ENCODE results near the gene MAFB.

Gene MAFB

DNA sequence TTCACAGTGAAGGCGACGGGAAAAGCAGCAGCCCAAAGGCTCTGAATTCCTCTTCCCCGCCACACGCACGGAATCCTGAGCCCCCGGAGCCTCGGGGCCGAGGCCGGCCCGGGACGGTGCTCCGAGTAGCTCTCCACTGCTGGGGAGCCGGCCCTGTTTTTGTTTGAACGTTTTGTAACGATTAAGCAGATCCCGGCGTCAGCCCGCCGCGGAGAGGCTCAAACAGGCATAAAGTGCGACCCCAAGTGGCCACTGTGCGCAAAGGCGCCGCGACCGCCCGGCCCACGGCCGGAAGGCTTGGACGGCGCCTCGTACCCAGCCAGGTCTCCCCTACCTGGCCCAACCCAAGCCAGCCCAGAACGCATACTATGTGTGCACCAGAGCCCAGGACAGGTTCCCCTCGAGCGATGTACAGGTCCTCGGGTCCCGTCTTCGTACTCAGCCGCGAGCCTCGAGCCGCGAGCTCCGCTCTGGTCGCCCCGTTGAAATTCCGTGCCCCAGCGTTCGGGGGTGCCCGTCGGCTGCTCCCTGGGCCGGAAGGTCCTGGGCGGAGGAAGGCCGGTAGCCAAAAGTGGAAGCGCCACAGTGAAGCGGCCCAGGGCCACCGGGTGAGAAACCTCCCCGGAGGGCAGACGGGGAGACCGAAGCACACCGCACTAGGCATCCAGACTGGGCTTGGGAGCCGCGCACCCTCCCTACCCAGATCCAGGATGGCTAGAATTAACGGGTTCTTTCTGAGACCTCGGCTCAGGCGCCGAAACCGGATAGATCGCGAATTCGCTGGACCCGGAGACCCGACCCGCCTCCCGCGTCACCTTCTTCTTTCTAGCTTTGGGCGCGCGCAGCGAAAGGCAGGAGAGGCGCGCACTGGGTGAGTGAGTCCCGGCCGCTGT lies 1.2 kb upstream of the MAFB start:
- no peak overlapping the region for H3K9ac ChIP-seq (ENCODE audit: low read length)
- no peaks in the 10 kb centered on the region for H3K9me2 ChIP-seq (replicated peaks; ENCODE audit: insufficient read depth, low read length)
- no peak for TF ChIP-seq EZH2phosphoT487 (conservative IDR thresholded peaks at IDR 0.05; ENCODE audit: low read length)
- peak; percentile 61 for TF ChIP-seq CTCF (IDR thresholded peaks at IDR 0.05; ENCODE audit: insufficient read depth, low read length, poor library complexity, severe bottlenecking)
- no peaks in the 10 kb centered on the region for H3K9me3 ChIP-seq (ENCODE audit: insufficient read depth, low read length)
- H4K20me1 ChIP-seq (ENCODE audit: low read depth, low read length): no peaks in the 10 kb centered on the region
- H3K36me3 ChIP-seq (ENCODE audit: low read length): no peaks in the 10 kb centered on the region
- no peaks in the 10 kb centered on the region for H3F3A ChIP-seq (ENCODE audit: insufficient read depth)
- H3K27ac ChIP-seq (ENCODE audit: low read depth, low read length): no peak overlapping the region
- no peak overlapping the region for H3K4me3 ChIP-seq (ENCODE audit: insufficient read depth, low read length, poor library complexity, severe bottlenecking)
- no peaks in the 10 kb centered on the region for H3K79me2 ChIP-seq (ENCODE audit: insufficient read depth, low read length)
- H3K27me3 ChIP-seq (ENCODE audit: low read length): no peaks in the 10 kb centered on the region
- H3K4me2 ChIP-seq (ENCODE audit: low read depth, low read length, poor library complexity, severe bottlenecking): no peak overlapping the region
- no peak overlapping the region for H2AFZ ChIP-seq (ENCODE audit: low read depth, low read length, severe bottlenecking)

DNA sequence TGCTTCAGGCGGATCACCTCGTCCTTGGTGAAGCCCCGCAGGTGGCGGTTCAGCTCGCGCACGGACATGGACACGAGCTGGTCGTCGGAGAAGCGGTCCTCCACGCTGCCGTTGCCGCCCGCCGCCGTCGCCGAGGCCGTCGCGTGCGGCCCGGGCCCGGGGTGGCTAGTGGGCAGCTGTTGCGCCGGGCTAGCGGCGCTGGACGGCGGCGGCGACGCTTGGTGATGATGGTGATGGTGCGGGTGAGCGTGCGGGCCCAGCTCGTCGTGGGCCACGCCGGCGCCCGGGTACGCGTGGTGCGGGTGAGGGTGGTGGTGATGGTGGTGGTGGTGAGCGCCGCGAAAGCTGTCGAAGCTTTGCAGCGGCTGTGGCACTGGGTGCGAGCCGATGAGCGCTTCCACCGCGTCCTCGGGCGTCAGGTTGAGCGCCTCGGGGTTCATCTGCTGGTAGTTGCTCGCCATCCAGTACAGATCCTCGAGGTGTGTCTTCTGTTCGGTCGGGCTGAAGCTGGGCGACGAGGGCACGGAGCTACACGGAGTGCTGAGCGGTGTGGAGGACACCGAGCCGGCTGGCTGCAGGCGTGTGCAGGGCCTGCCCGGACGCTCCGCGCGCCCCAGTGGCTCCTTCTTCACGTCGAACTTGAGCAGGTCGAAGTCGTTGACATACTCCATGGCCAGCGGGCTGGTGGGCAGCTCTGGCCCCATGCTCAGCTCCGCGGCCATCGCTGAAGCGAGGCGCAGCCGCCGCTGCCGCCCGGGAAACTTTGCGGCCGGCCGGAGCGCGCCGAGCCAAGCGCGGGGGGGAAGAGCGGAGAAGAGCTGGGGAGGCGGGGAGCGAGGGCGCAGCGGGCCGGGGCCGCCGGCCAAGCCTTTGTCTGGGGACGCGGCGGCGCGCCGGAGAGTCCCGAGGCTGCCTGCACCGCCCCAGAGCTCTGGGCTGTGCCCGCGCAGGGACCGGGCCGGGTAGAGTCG lies 622 bp downstream of the MAFB start:
- Histone ChIP-seq H3K27me3 (ENCODE audit: low read length) (no peaks in the 10 kb centered on the region), H2AFZ (ENCODE audit: low read depth, low read length, severe bottlenecking) (no peak overlapping the region), H4K20me1 (ENCODE audit: low read depth, low read length) (no peaks in the 10 kb centered on the region), H3K36me3 (ENCODE audit: low read length) (no peaks in the 10 kb centered on the region), H3K9me3 (ENCODE audit: insufficient read depth, low read length) (no peaks in the 10 kb centered on the region), H3K4me2 (ENCODE audit: low read depth, low read length, poor library complexity, severe bottlenecking) (no peak overlapping the region), H3F3A (ENCODE audit: insufficient read depth) (no peaks in the 10 kb centered on the region), H3K4me3 (ENCODE audit: insufficient read depth, low read length, poor library complexity, severe bottlenecking) (no peak overlapping the region), H3K79me2 (ENCODE audit: insufficient read depth, low read length) (no peaks in the 10 kb centered on the region), H3K27ac (ENCODE audit: low read depth, low read length) (no peak overlapping the region), H3K9ac (ENCODE audit: low read length) (no peak overlapping the region), H3K9me2 (replicated peaks; ENCODE audit: insufficient read depth, low read length) (no peaks in the 10 kb centered on the region)
- no peak for TF ChIP-seq CTCF (IDR thresholded peaks at IDR 0.05; ENCODE audit: insufficient read depth, low read length, poor library complexity, severe bottlenecking)

DNA sequence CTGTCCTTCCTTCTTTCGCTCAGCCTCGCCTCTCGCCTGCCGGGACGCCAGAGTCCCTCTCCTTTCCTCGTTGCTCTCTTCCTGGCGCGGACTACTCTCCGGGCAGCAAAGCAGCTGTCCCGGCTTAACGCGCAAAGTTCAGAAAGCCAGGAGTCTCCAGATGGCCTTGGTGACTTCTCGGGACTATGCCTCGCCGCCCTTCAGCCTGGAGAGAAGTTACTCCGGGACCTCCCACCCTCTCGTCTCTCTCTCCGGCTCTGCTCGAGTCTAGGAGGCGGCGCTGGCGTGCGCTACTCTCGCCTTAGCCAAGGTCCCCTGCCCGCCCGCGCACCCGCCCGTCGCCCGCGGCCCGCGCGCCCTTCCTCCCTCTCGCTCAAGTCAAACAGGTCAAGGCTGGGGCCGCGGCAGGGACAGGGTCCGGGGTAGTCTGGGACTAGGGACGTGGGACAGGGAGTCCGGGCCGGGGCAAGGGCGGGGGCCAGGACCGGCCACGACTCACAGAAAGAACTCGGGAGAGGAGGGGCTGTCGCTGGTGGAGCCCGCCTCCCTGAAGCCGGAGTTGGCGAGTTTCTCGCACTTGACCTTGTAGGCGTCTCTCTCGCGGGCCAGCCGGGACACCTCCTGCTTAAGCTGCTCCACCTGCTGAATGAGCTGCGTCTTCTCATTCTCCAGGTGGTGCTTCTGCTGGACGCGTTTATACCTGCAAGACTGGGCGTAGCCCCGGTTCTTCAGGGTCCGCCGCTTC lies 1.5 kb downstream of the MAFB start:
- TF ChIP-seq CTCF (IDR thresholded peaks at IDR 0.05; ENCODE audit: insufficient read depth, low read length, poor library complexity, severe bottlenecking): no peak
- TF ChIP-seq EZH2phosphoT487 (conservative IDR thresholded peaks at IDR 0.05; ENCODE audit: low read length): no peak
- Histone ChIP-seq H3K9ac (ENCODE audit: low read length) (no peak overlapping the region), H3K27ac (ENCODE audit: low read depth, low read length) (no peak overlapping the region), H3K36me3 (ENCODE audit: low read length) (no peaks in the 10 kb centered on the region), H4K20me1 (ENCODE audit: low read depth, low read length) (no peaks in the 10 kb centered on the region), H3K4me2 (ENCODE audit: low read depth, low read length, poor library complexity, severe bottlenecking) (no peak overlapping the region), H2AFZ (ENCODE audit: low read depth, low read length, severe bottlenecking) (no peak overlapping the region), H3K79me2 (ENCODE audit: insufficient read depth, low read length) (no peaks in the 10 kb centered on the region), H3K27me3 (ENCODE audit: low read length) (no peaks in the 10 kb centered on the region), H3F3A (ENCODE audit: insufficient read depth) (no peaks in the 10 kb centered on the region), H3K9me2 (replicated peaks; ENCODE audit: insufficient read depth, low read length) (no peaks in the 10 kb centered on the region), H3K4me3 (ENCODE audit: insufficient read depth, low read length, poor library complexity, severe bottlenecking) (no peak overlapping the region), H3K9me3 (ENCODE audit: insufficient read depth, low read length) (no peaks in the 10 kb centered on the region)
